ENCODE measurements around the gene RBM18.

GRCh38 chr9:122220673-122221182 is 43.9 kb downstream of the RBM18 start:
- TF ChIP-seq CTCF (IDR thresholded peaks at IDR 0.05) (no peak), EP300 (IDR thresholded peaks at IDR 0.05) (no peak), POLR2A (IDR thresholded peaks at IDR 0.05) (no peak)
